Fibroblast of villous mesenchyme (primary cell): ENCODE measurements around the gene TMEM191C. TPM values are rescaled to one million over a fixed set of nuclear protein-coding genes. Genes with fewer than 3 reads are reported as not detected.

Experiments used
- DNase-seq: peaks from one replicate; pipeline ENCODE4 v3.0.0-alpha.2; 2010; ENCODE audit warnings: low read depth
- H3K4me3 ChIP-seq: 2 replicates; pipeline ENCODE4 v1.5.1; 2011; ENCODE audit warnings: low read depth, mild to moderate bottlenecking, low read length
- total RNA-seq: library from RNA; depleted of rRNA; stranded (reverse); fragments of >200 nt; gene quantifications from 2 replicates; pipeline ENCODE4 v1.2.3, GENCODE V29; 2012
- TF ChIP-seq, protein P1 (sequence below): IDR thresholded peaks from 2 replicates; pipeline ENCODE4 v1.5.1; 2012; ENCODE audit warnings: low read depth, mild to moderate bottlenecking, low read length; ENCODE audit not compliant: insufficient read depth

Gene TMEM191C
- total RNA-seq, 1 donor, result 1.7 TPM

GRCh38 chr22:21446827-21447690 is 20.1 kb upstream of the TMEM191C start:
- no peak overlapping the region for H3K4me3 ChIP-seq
- TF ChIP-seq, protein P1, sequence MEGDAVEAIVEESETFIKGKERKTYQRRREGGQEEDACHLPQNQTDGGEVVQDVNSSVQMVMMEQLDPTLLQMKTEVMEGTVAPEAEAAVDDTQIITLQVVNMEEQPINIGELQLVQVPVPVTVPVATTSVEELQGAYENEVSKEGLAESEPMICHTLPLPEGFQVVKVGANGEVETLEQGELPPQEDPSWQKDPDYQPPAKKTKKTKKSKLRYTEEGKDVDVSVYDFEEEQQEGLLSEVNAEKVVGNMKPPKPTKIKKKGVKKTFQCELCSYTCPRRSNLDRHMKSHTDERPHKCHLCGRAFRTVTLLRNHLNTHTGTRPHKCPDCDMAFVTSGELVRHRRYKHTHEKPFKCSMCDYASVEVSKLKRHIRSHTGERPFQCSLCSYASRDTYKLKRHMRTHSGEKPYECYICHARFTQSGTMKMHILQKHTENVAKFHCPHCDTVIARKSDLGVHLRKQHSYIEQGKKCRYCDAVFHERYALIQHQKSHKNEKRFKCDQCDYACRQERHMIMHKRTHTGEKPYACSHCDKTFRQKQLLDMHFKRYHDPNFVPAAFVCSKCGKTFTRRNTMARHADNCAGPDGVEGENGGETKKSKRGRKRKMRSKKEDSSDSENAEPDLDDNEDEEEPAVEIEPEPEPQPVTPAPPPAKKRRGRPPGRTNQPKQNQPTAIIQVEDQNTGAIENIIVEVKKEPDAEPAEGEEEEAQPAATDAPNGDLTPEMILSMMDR, result no peak
- DNase-seq, result no peak

- TF ChIP-seq, protein P1, result no peak
- H3K4me3 ChIP-seq, result no peak overlapping the region
- DNase-seq, result no peak
Observed at GRCh38 chr22:21447694-21448402, 19.3 kb upstream of the TMEM191C start.

- no peak for DNase-seq
- TF ChIP-seq, protein P1, result no peak
- H3K4me3 ChIP-seq, result no peak overlapping the region
Observed at GRCh38 chr22:21448627-21449416, 18.4 kb upstream of the TMEM191C start.

DNA sequence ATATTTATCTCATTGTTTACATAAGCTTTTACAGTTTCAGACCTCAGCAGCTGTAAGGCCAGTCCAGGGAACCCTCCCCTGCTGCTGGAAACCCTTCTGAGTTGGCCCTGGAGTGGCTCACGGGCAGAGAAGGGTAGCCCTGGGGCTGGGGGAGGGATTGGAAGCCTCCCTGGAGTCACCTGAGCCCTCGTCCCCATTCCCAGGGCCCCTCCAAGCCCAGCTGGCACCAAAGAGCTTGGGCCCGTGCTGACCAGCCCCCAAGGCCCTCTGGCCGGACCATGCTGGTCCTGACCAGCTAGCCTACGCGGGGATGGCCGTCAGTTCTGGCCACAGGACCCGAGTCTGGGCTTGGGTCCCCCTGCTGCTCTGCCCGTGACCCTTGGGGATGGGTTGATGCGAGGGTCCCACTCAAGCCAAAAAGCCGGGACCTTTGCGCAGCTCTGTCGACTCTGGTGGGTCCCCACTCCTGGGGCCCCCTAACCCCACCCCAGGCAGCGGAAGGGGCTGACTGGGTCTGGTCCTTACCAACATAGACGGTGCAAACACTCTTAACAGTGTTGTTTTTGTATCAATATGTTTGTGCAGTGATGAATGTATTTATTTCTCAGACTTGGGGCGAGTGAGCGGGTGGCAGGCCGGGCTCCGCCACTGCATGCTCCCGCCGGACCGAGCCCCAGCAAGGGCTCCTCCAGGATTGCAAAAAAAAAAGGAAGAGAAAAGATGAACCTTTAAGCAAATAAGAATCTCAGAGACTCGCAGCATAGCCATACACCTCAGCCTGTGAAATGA is 17.5 kb upstream of the TMEM191C start:
- peak; percentile 51 for DNase-seq
- no peak overlapping the region for H3K4me3 ChIP-seq
- TF ChIP-seq, protein P1, result no peak

GRCh38 chr22:21450320-21450831 is 16.8 kb upstream of the TMEM191C start:
- H3K4me3 ChIP-seq, result no peak overlapping the region
- TF ChIP-seq, protein P1, result no peak
- DNase-seq, result no peak
